GM12872 (cell line): Measurements from ENCODE around the gene DOP1B.

Experiments
- CTCF ChIP-seq: IDR thresholded peaks from 3 replicates; pipeline ENCODE4 v1.5.1; 2011; ENCODE audit warnings: low read depth, mild to moderate bottlenecking, low read length, moderate library complexity; ENCODE audit not compliant: insufficient read depth

DOP1B gene

GRCh38 chr21:36190736-36191135 is 34.1 kb downstream of the DOP1B start:
- no peak for TF ChIP-seq CTCF

DNA sequence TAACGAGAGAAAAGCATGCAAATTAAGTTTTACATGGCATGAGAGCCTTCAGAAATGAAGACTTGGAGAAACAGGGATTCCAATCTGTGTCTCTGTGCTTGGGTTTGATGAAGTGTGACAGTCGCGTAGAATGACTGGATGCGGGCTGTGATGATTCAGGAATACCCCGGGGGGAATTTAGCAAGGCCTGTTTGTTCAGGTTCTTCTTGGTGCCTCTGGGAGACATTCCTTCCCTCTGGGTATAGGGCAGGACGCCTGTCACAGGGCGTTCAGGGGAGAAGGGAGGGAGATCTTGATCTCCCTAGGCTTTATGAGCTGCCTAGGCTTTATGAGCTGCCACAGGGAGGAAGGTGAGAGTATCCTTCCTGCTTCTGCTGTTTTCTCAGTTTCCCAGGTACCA is 36.6 kb downstream of the DOP1B start:
- TF ChIP-seq CTCF = no peak

- no peak for TF ChIP-seq CTCF
Observed at GRCh38 chr21:36194024-36194423, 37.4 kb downstream of the DOP1B start.

DNA sequence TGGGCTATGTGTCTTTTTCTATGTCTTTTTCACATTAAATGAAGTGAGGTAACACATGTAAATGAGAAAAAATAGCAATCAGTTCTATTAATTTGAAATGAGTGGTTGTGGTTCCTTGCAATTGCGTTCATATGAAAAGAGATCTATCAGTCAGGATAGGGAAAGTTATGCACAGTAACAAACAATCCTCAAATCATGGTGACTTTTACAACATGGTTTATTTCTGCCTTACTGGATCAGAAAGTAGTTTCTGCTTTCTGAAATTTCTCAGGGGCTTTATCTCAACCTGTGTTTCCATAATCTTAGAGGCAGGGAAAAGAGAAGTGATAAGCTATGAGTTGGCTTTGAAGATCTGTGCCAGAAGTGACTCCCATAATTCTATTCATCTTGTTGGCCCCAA is 39.0 kb downstream of the DOP1B start:
- no peak for TF ChIP-seq CTCF

DNA sequence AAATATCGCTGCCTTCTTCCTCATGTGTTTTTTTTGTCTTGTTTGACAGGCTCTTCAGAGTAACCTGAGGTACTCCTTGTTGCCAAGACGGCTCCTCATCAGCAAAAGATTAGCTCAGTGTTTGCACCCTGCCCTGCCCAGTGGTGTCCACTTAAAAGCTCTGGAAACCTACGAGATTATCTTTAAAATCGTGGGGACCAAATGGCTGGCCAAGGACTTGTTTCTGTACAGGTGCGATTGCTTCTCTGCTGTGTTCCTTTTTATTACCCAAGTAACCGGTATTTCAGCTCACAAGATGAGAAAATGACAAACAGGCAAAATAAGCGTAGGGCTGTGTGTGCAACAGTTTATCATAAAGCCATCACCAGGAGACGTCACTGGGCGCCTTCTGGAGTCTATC is 42.4 kb downstream of the DOP1B start:
- TF ChIP-seq CTCF = no peak

- no peak for TF ChIP-seq CTCF
Observed at GRCh38 chr21:36200081-36200561, 43.5 kb downstream of the DOP1B start.

- no peak for TF ChIP-seq CTCF
Observed at GRCh38 chr21:36202726-36203602, 46.3 kb downstream of the DOP1B start.
